Measurements from ENCODE around the gene CRYBG1. TPM values are rescaled to one million over a fixed set of nuclear protein-coding genes. Genes with fewer than 3 reads are reported as not detected.

Gene CRYBG1
- total and polyA plus RNA-seq, 10 of the 15 experiments (the other 5 are each of a cell fraction or from before 2014, with no cell fraction given), result 6.5 to 57.0 (median 25.2) TPM

DNA sequence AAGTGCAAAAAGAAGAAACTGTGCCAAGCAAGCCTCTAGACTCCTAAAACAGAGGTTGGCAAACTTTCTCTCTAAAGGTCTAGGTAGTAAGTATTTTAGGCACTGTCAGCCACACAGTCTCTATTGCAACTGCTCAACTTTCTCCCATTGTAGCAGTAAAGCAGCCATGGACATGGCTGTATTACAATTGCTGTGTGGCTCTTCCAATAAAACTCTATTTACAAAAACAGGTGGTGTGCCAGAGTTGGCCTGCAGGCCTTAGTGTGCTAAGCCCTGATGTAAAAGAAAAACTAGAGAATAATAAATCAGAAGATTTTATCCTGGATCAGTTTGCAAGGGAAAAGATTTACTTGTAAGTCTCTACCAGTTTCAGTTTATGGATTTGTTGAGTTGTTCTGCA lies 74.0 kb downstream of the CRYBG1 start (continued):
- TF ChIP-seq, protein P1, sequence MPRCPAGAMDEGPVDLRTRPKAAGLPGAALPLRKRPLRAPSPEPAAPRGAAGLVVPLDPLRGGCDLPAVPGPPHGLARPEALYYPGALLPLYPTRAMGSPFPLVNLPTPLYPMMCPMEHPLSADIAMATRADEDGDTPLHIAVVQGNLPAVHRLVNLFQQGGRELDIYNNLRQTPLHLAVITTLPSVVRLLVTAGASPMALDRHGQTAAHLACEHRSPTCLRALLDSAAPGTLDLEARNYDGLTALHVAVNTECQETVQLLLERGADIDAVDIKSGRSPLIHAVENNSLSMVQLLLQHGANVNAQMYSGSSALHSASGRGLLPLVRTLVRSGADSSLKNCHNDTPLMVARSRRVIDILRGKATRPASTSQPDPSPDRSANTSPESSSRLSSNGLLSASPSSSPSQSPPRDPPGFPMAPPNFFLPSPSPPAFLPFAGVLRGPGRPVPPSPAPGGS (IDR thresholded peaks at IDR 0.05; ENCODE audit: borderline replicate concordance, insufficient read depth, low read depth, low read length, poor library complexity, severe bottlenecking), result no peak
- TF ChIP-seq TCF3 (IDR thresholded peaks at IDR 0.05; ENCODE audit: borderline replicate concordance, insufficient read depth, low read depth, low read length) (no peak), CHD2 (IDR thresholded peaks at IDR 0.05; ENCODE audit: borderline replicate concordance, low read depth, low read length) (no peak), SMARCA5 (IDR thresholded peaks at IDR 0.05) (no peak), PML (IDR thresholded peaks at IDR 0.05; ENCODE audit: low read length) (no peak), SMAD1 (IDR thresholded peaks at IDR 0.05; ENCODE audit: low read depth, partially characterized antibody) (no peak), ZNF217 (IDR thresholded peaks at IDR 0.05) (no peak), ETV6 (conservative IDR thresholded peaks at IDR 0.05 in 1 of 2, IDR thresholded peaks at IDR 0.05 in 1 of 2; ENCODE audit: borderline replicate concordance in 1 of 2, low read depth in 1 of 2) (no peak), HDGF (IDR thresholded peaks at IDR 0.05) (no peak), NFYB (IDR thresholded peaks at IDR 0.05; ENCODE audit: insufficient read depth, low read depth, low read length) (no peak)
- TF ChIP-seq, protein P2, sequence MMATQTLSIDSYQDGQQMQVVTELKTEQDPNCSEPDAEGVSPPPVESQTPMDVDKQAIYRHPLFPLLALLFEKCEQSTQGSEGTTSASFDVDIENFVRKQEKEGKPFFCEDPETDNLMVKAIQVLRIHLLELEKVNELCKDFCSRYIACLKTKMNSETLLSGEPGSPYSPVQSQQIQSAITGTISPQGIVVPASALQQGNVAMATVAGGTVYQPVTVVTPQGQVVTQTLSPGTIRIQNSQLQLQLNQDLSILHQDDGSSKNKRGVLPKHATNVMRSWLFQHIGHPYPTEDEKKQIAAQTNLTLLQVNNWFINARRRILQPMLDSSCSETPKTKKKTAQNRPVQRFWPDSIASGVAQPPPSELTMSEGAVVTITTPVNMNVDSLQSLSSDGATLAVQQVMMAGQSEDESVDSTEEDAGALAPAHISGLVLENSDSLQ (IDR thresholded peaks at IDR 0.05), result no peak
- TF ChIP-seq, protein P3, sequence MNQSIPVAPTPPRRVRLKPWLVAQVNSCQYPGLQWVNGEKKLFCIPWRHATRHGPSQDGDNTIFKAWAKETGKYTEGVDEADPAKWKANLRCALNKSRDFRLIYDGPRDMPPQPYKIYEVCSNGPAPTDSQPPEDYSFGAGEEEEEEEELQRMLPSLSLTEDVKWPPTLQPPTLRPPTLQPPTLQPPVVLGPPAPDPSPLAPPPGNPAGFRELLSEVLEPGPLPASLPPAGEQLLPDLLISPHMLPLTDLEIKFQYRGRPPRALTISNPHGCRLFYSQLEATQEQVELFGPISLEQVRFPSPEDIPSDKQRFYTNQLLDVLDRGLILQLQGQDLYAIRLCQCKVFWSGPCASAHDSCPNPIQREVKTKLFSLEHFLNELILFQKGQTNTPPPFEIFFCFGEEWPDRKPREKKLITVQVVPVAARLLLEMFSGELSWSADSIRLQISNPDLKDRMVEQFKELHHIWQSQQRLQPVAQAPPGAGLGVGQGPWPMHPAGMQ (IDR thresholded peaks at IDR 0.05; ENCODE audit: borderline replicate concordance), result no peak
